DMS79 treated with DMSO at 0.1 percent for 48 hours (cell line): ENCODE data around the gene GATC.

Experiments
- DNase-seq: peaks from one replicate; lab custom pipeline; 2025; lab: John Stamatoyannopoulos, UW

The GATC gene

GRCh38 chr12:120445911-120446843 lies at the start of gene GATC, which contains the start of gene TRIAP1:
Gene GATC, plus strand, starts transcription at chr12:120446444. Its CDS starts 37 bp downstream, at chr12:120446481.
Gene TRIAP1, minus strand, starts transcription at chr12:120446384. Its CDS starts 12 bp downstream, at chr12:120446372.
- peak; percentile 79 for DNase-seq

GRCh38 chr12:120397824-120398540 lies 48.3 kb upstream of the GATC start:
- DNase-seq: no peak

- no peak for DNase-seq
Observed at GRCh38 chr12:120399531-120399930, 46.7 kb upstream of the GATC start.

GRCh38 chr12:120402217-120402616 lies 44.0 kb upstream of the GATC start:
- no peak for DNase-seq

- no peak for DNase-seq
Observed at GRCh38 chr12:120403869-120404268, 42.4 kb upstream of the GATC start.

- no peak for DNase-seq
Observed at GRCh38 chr12:120404271-120404670, 42.0 kb upstream of the GATC start.

GRCh38 chr12:120406069-120406468 lies 40.2 kb upstream of the GATC start:
- no peak for DNase-seq

GRCh38 chr12:120406553-120406952 lies 39.7 kb upstream of the GATC start:
- DNase-seq: no peak

GRCh38 chr12:120408771-120409170 lies 37.5 kb upstream of the GATC start:
- DNase-seq: no peak

GRCh38 chr12:120412421-120412820 lies 33.8 kb upstream of the GATC start:
- DNase-seq: no peak

- DNase-seq: no peak
Observed at GRCh38 chr12:120413901-120414695, 32.1 kb upstream of the GATC start.

- no peak for DNase-seq
Observed at GRCh38 chr12:120416490-120417216, 29.6 kb upstream of the GATC start.

- DNase-seq: no peak
Observed at GRCh38 chr12:120417917-120418580, 28.2 kb upstream of the GATC start.

- DNase-seq: no peak
Observed at GRCh38 chr12:120421701-120422100, 24.5 kb upstream of the GATC start.

- no peak for DNase-seq
Observed at GRCh38 chr12:120422892-120423456, 23.3 kb upstream of the GATC start.

- DNase-seq: no peak
Observed at GRCh38 chr12:120425797-120426196, 20.4 kb upstream of the GATC start.

- DNase-seq: no peak
Observed at GRCh38 chr12:120428597-120429229, 17.5 kb upstream of the GATC start.

- DNase-seq: no peak
Observed at GRCh38 chr12:120429368-120429767, 16.9 kb upstream of the GATC start.

- DNase-seq: no peak
Observed at GRCh38 chr12:120432772-120433525, 13.3 kb upstream of the GATC start.
